NK-92 (cell line): ENCODE measurements around the gene TXN2.

Experiments
- DNase-seq: peaks from one replicate; lab custom pipeline; 2025; ENCODE audit not compliant: unreplicated experiment; lab: John Stamatoyannopoulos, UW

TXN2 gene

DNA sequence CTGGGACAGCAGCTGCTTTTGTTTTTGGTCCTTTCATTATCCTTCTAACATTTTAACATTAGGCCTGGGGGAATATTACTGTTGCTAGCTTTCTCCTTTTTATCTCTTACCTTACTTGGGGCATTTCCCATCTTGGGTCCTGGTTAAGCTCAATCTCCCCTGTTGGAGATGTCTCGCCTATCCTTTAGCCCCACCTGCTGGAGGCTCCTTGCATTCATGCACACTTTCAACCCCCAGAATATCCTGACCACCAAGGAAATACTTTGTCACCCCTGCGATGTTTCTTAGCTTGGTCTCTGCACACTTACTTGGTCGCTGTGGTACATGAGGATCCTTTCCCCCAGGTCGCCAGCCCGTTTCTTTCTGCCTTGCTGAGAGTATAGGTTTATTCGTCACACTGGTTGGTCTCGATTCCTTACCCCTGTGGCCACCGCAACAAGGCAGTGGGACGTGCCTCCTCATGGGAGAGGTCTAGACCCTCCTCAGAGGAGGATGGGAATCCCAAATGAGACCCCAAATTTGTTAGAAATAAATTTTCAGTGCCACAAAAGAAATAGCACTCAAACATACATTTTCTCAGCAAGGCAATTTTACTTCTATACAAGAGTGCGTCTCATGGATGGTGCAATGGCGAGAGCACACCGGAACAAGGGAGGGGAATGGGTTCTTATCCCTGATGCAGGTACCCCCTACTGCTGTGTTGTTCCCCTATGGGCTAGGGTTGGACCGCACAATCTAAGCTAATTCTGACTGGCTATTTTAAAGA, 5.4 kb upstream of the TXN2 start:
- DNase-seq = no peak

DNA sequence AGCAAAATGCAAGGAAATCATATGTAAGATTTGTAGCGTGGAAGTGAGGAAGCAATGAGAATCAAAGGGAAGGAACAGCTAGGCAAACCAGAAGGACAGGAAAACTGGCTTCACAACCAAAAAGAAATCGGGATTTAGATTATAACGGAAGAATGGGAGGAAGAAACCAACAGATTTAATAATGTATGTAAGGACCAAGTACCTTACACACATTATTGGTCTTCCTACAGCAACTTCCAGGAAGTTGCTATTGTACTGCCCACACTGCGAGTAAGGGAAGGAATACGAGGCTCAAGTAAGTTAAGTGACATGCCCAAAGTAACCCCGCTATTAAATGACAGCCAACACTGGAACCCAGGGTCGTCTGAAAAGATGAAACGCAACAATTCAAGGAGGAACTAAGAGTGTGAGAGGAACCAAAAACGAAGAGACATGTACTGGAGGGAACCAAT, 473 bp downstream of the TXN2 start:
- no peak for DNase-seq

DNA sequence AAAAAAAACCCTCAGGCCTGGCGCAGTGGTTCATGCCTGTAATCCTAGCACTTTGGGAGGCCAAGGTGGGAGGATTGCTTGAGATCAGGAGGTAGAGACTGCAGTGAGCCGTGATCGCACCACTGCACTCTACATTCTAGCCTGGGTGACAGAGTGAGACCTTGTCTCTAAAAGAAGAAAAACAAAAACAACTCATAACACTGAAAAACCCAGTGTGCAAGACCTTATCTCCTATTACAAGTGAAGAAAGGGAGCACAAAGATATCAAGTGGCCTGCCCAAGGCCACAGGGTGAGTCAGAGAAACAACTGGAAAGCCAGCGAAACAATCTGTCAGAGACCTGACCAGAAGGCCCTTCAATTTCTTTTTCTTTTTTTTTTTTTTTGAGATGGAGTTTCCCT, 2.5 kb downstream of the TXN2 start:
- DNase-seq = no peak

DNA sequence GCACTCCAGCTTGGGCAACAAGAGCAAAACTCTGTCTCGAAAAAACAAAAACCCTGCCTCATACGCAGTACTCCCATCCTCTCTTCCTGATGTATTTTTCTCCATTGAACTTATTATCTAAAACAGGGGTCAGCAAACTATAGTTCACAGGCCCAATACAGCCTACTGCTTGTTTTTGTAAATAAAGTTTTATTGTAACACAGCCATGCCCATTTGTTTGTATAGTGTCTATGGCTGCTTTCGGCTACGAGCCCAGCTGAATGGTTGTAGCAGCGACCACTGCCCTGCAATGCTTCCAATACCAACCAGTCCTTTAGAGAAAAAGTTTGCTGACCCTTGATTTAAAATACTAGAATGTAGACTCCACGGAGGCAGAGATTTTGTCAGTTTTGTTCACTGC, 6.1 kb downstream of the TXN2 start:
- DNase-seq = no peak

DNA sequence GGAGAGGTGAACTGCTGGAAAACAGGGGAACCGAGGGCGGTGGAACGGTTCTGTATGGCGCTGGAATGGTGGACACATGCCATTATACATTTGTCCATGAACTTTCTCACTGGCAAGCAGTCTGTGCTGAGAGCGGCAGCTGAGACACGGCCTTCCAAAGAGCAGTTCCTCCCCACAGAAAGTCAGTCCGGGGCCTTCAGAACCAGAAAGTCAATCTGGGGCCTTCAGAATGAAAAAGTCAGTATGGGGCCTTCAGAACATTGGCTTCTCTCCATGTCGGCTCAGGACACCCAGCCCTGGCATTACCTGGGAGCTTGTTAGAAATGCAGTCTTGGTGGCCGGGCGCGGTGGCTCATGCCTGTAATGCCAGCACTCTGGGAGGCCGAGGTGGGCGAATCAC, 8.8 kb downstream of the TXN2 start:
- DNase-seq = no peak

DNA sequence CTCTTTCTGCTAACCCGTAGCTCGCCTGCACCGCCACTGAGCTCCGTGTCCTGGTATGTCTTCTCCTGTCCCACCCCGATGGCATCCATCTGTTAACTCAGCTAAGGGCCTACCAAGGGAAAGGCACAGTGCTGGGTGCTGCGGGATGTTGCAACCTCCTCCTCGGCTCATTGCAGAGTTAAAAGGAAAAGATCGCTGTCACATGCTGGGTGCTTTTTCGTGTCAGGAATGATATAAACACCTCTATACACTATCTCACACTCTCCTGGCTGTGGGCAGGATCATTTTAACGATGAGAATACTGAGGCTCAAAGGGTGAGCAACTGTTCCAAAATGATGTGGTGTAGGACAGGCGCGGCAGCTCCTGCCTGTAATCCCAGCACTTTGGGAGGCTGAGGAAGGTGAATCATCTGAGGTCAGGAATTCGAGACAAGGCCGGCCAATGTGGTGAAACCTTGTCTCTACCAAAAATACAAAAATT, 10.1 kb downstream of the TXN2 start:
- no peak for DNase-seq

DNA sequence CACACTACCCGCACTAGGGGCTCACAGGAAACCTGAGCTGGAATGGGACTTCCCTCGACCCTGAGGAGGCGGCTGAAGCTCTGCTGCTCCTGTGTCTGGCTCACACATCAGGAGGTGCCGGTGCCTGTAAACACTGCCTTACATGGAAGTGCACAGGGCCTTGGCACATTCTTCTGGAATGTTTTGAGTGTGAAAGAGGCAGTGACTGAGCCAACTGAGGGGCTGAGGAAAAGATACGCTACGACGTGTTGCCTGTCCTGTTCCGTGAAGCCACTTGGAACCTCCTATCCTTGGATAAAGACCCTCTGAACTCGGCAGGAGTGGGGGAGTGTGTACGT, 10.5 kb downstream of the TXN2 start:
- no peak for DNase-seq

DNA sequence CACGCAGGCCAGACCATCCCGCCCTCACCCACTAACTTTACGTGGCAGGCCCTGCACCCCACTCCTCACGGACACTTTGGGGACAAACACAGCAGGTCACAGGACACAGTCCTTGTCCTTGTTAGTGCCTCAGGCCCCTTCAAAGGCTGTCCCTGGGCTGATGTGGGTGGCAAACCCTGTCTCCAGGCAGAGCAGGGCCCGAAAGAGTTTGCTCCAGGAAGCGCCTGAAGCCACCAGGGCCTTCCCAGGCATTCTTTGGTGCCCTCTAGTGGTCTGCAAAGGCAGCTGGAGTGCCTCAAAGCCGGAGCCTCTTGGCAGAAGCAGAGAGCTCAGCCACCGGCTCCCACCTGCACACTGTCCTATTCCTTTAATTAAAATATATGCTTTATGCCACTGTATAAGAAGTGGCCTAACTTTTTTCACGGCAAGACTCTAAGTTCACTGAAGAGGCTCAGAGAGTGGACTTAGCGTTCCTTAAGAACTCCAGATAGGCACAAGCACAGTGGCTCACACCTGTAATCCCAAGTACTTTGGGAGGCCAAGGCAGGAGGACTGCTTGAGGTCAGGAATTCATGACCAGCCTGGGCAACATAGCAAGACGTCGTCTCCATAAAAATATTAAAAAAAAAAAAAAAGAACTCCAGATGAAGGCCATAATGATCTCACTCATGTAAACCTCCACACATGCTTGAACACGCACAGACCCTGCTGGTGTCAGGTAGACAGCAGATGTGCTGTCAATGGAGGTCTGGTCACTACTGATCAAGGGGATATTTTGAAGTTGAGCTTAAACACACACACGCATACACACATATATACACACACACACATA, 11.1 kb downstream of the TXN2 start:
- DNase-seq = no peak

DNA sequence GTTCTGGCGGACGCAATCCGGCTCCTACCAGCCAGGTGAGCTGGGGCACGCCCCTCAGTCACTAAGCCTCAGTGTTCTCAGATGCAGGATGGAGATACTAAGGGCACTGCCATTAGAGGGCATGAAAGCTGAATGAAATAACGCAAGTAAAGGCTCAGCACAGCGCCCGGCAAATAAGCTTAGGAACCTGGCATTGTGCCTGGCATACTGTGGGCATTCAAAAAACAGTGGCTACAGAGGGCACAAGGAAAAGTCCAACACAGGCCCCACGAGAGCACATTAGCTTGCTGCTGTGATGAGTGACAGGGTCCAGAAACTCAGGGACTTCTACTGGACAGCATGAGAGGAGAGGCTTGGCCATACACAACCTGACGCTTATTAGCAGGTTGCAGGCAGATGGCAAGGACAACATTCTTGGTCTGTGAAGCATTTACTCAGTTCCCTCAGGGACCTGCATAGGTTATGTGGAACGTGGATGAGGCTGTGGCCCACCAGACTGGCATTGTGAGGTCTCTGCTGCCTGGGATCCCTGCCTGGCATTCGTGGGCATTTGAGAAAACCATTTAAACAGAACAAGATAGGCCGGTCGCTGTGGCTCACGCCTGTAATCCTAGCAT, 12.2 kb downstream of the TXN2 start:
- DNase-seq = no peak

DNA sequence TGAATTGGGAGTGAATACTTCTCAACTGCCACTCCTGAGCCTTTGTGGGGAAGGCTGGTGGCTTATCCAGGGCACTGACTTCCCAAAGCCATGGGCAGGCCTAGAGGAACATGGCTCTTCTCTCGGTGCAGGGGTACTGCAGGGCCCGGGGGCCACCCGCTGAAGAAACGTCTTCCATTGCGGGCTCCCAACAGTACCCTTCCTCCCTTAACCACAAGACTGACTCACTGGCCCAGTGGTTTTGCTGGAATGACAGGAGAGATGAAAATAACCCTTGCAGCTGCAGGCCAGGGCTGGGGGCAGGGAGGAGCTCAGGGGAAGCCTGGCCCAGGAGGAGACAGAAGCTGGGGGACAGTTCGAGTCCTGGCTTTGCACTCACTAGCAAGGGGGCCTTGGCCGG, 13.5 kb downstream of the TXN2 start:
- no peak for DNase-seq

DNA sequence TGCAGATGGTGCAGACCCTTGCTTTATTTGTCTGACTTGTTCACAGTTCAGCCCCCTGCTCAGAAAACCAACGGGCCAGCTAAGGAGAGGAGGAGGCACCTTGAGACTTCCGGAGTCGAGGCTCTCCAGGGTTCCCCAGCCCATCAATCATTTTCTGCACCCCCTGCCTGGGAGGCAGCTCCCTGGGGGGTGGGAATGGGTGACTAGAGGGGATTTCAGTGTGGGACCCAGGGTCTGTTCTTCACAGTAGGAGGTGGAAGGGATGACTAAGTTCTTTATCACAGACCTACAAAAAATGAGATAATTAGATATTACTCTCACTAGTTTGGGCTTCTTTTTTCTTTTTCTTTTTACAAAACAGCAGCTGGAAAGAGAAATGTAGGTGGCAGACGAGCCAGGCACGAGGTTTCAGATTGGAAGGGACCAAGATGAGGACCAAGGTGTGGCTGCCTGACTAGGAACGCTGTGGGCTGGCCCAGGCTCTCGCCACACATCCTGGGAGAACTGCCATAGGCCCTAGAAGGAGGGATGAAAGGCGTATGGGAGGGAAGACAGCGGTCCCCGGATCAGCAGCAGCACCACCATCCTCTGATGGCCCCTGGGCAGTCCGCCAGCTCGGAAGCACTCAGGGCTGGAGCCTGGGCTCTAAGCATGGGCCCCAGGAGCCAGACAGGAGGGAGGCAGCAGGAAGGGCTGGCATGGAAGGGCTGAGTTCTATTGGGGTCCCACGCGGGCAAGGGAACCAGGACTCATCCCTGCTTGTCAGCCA, 14.2 kb downstream of the TXN2 start:
- DNase-seq = no peak

DNA sequence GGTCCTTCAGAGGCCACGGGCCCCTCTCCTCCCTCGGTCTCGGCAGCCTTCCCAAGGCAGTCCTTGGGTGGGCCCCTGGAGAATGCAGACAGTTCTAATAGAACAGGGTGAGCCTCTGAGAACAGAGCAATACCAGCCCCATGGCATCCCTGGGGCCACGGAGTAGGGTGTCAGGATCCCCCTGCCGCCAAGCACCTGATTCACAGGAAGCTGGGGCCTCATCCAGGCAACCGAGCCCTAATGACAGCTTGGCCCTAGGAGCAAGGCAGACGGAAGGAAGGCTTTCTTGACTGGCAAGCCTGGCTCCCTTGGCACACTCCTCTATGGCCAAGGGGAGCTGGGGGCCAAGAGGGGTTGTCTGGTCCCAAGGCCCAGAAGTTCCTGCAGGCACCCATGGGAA, 15.2 kb downstream of the TXN2 start:
- DNase-seq = no peak

DNA sequence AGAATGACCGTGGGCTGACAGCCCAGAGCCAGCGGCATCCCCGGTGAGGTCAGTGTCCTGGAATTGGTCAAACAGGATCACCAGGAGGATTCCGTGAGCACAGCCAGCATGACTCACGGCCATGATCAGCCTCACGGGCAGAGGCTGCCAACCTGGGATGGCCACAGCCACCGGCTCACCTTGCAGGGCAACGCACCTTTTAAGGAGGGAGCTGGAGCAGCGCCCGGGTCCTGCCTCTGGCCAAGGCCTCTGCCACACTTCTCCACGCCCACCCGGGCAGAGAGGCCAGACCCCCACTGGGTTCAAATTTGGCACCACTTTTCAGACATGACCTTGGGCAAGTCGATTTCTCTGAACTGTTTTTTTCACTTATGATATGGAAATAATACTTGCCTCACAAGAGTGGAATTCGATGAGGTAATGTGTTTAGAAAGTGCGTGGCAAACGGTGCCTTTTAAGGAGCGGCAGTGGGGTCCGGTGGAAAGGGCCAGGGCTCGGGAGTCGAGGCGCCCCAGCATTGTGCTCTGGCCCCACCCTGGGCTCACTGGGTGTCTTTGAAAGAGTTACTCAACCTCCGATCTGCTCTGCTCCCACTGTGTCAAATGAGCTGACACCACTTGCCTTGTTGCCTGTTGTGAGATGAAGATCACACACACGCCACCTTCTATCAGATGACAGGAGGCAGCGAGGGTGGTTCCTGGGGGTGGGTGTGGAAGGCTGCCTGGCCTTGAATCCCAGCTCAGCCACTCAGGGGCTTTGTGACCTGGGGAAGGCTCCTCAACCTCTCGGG, 16.0 kb downstream of the TXN2 start:
- DNase-seq = no peak

DNA sequence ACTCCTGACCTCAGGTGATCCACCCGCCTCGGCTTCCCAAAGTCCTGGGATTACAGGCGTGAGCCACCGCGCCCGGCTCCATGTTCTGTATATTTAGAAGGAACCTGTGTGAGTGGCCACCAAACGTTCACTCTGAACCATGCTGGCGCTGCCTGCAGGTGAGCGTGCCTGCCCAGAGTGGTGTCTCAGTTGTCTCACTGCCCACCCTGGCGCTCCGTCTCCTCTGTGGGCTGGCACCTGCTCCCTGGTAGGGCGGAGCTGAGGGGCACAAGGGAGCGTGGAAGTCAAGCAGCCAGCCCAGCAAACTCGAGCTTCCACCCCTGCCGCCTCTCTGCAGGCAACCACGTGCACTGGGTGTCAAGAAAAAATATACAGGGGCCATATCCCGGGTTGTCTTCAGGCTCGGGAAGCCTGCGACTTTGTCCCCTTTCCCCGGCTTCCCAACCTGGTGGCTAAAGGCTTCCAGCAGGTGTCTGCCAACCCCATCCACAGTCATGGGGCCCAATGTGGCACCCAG, 16.7 kb downstream of the TXN2 start:
- no peak for DNase-seq

DNA sequence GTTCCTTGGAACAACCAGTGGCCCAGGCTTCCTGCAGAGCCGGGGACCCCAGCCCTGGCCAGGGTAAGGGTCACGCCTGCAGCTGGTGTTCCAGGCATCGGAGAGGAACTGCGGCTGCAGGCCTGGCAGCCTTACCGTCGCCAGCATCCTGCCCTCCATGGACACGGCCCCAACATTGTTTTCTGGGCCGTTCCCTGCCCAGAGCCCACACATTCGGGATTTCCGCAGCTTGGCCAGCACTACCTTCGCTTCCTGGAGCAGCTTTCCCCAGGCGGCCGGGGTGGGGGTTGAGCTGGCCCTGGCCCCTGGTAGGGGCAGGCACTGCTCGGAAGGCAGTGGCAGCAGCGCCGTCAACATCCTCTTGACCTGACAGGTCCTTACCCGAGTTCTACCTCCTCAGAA, 17.7 kb downstream of the TXN2 start:
- DNase-seq = no peak

DNA sequence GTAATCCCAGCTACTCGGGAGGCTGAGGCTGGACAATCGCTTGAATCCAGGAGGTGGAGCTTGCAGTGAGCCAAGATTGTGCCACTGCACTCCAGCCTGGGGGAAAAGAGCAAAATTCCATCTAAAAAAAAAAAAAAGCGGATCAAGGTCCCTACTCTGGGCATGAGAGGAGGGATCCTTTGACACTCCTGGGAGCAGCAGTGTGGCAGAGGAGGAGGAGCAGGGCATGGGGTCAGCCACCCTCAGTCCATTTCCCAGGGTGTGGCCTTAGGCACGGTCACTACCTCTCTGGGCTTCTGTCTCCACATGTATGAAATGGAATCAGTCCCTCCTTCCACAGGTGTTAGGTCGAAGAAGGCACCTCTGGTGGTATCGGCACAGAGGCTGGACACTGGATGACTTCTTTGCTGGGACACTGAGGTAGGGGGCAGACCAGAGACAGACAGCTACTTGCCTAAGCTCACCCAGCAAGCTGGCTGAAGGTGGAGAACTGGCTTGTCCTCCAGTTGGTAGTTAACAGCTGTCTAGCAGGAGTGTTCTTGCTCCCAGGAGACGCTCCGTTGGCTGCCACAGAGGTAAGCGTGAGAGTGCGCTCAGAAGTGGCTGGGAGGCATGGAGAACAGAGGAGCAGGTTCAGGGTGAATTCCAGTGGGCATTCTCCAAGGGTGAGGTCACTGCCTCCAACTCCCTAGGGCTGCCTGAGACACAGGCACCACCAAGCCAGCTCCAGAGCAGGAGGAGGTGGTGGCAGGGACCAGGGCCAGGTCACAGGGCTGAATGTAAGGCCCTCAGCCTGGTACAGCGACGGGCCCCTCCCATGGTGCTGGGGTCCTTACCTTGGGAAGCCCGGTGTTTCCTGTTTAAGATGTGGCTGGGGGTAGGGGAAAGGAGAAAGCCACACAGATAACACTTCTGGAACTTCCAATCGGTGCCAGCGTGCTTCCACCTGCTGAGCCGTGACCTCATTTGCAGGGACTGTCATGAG, 19.5 kb downstream of the TXN2 start:
- no peak for DNase-seq

DNA sequence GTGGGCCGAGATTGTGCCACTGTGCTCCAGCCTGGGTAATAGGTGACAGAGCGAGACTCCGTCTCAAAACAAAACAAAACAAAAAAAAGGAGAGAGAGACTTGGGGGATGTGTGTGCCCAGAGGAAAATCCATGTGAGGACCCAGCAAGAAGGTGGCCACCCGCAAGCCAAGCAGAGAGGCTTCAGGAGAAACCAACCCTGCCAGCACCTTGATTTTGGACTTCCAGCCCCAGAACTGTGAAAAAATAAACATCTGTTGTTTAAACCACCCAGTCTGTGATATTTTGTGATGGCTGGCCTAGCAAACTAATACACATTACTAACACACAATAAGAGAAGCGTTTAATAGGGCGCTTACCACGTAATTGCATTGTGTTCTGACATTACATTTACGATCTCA, 21.2 kb downstream of the TXN2 start:
- DNase-seq = no peak

DNA sequence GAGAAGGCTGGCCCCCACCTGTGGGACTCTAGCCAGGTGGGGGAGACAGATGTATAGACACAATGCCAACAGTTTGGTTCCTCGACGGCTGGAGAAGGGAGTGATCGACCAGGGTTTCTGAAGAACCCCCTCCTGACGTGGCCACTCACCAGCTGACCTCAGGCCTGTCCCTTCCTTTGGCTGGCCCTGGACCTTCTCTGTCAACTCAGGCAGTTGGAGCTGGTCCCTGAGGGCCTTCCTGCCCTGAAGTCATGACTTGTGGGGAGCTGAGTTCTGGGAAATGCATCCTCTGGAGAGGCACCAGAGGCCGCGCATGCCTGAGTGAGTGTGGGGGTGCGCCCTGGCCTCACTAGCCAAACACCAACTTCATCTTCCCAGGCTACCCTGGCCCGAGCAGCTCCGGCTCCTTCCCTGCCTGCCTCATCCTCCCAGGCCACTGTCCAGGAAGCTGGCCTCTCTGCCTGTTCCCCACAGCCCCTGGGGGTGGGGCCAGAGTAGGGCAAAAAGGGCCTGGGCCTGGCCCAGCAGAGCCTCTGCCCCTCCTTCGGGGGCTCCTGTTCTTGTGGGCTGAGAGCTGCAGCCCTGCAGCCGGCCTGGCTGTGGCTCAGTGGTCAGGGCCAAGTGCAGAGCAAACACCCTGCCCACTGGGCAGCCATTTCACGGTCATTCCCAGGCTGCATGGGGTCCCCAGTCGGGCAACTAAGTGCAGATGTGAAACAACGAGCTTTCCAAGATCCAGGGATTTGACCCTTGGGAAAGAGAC, 23.6 kb downstream of the TXN2 start:
- DNase-seq = no peak
